Measurements from ENCODE around the gene ABCC4.

Gene ABCC4

DNA sequence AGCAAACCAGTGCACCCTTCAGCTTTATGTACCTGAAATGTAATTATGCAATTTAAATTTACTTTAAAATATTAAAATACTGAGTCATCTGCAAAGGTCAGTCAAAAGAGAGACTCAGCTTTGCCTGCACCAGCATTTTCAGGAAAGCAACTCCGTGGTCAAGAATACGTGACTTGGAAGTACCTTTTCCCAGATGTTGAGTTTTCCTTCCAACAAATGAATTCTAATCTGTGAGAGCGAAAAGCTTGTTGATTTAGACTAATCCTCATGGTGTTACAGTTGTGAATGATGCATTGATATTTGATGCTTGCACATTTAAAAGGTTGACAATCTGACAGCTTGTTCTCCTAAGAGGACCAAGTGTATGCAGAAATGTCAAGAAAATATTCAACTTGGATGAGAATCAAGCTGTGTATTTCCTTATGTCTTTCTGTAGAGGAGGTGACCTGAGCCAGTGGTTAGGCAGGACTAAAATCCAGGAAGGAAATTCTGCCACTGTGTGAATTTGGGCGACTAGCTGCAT, 270.4 kb downstream of the ABCC4 start:
- DNase-seq, result no peak

DNA sequence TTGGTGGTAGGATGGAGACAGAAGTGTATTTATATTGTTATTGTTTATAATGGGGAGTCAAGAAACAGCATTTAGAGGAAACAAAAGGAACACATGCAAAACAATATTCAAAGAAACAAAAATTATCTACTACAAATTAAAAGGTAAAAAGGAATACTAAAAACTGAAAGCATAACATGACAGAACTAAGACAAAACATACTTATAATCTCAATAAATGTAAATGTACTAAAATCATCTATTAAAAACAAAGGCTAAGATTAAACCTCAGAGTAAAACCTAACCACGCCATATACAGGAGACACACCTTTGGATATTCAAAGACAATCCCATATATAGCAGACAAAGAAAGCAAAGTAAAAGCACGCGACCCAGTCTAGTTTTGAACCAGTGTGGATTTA, 273.6 kb downstream of the ABCC4 start:
- no peak for DNase-seq

DNA sequence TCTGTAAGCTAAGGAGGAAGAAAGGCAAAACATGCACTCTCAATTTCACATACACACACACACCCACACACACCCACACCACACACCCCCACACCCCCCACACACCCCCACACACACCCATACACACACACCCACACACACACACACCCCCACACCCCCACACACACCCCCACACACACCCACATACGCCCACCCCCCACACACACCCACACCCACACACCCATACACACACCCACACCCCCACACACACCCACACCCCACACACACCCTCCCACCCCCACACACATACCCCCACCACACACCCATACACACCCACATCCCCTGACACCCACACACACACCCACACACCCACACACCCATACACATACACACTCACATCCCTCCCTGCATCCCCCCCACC, 276.1 kb downstream of the ABCC4 start:
- no peak for DNase-seq

DNA sequence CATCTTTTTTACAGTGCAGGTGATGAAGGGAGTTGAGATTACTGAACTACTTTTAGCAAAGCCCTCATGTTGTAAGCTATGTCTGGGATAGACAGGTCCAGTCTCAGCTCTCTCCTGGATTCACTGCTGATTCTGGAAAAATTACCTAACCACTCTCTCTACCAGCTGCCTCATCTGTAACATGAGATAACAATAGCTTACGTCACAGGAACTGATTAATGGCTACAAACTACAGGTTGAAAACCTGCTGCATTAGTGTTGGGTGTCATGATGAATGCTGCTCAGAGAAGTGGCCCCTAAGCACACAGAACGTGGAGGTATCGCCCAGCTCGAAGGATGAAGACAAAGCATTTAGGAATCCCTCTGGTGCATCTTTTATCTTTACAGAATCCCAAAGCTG, 277.8 kb downstream of the ABCC4 start:
- DNase-seq, result peak; percentile 3

DNA sequence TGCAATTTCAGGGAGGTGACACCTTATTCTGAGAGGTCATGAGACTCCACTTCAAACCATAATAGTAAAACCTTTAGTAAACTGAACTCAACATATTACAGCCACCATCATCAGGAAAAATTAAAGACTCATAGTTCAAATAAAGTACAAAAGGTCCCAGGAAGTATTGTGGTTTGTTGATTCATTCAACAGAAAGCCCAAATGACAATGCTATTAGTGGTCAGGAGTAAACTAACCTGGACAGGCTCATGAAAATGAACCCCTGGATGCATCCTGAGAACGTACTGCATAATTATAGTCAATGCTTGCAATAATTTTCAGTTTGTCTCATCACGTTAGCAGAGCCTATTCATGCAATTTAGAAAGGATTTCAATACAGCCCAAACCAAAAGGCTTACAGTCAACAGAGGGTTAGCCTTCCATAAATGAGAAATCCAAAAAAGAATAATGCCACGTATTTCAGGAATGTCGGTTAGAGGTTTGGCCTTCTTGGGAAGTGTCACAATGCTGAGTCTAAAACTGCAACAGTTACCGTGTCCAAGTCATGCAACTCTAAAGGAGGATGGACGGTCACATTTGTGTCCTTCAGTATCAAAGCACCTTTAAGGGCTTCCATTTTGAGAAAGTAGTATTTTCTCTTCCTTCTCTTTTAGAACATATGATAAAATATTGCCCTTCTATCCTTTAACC, 280.8 kb downstream of the ABCC4 start:
- no peak for DNase-seq

DNA sequence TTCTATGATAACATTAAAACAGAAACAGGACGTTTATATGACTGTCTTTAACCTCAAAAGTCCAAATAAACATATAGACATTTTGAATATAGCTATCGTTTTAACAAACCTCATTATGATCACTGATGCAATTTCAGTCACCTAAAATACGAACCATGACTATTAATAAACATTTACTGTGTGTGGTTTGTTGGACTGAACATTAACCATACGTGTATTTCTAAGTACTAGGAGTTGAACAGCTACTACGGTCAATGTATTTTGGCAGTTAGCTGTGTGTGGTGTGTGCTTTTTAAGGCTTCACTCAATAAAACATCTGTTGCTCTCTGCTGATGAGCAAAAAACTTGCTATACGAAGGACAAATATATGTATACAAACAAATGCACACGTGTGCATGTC, 281.4 kb downstream of the ABCC4 start:
- no peak for DNase-seq

DNA sequence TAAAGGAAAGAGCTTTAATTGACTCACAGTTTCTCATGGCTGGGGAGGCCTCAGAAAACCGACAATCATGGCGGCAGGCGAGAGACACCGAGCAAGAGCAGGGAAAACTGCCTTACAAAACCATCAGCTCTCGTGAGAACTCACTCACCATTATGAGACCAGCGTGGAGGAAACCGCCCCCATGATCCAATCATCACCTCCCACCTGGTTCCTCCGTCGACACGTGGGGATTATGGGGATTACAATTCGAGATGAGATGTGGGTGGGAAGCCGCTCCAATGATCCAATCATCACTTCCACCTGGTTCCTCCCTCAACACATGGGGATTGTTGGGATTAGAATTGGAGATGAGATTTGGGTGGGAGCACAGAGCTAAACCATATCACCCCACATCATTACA, 293.9 kb downstream of the ABCC4 start:
- no peak for DNase-seq

DNA sequence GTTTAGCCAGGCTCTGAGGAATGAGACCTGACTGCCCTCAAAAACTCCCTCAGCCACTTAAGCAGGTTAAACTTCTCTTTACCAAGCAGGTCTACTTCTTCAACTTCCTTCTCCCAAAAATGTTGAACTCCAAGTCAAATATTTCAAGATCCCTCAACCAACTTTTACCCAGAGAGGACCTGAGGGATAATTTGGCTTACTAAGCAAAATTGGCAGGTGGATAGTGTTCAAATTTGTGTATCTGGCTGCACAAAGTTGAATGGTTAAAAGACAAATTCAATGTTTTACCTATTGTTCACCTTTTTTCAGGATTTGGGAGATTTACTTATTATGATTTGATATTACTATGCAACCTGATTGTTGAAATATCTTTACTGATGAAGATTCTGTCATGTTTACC, 296.0 kb downstream of the ABCC4 start:
- DNase-seq, result no peak

DNA sequence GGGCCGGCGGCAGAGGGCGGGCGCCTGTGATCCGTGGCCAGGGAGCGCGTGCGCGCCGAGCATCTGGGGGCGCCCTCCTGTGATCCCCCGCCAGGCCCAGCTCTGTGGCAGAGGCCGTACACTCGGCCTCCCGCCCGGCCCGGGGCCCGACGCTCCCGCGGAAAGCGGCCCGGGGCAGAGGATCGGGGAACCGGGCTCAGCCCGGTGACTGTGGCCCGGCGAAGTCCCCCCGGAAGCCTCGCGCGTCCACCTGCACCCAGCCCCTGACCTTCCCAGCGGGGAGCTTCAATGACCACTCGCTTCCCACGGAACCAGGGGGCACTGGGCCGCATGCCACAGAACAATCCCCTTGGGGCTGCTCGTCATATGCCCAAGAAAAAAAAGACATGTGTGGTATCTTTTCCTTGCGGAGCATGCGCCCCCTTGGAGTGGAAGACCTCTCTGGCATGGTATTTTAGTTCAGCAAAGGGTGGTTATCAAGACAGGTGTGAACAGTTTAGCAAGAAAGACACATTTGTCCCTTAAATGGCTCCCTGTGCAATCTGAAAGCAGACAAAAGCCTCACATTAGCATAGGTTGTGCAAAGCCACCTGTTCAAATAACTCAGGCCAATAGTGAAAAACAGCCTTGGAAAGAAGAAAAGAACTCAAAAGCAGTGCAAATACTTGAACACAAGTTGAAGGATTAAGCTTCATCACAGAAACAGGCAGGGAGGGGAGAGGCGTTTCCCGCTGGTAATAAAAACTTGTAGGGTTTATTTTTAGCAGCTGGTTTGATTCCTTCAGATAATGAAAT, 298.0 kb downstream of the ABCC4 start:
- DNase-seq, result peak; percentile 40

DNA sequence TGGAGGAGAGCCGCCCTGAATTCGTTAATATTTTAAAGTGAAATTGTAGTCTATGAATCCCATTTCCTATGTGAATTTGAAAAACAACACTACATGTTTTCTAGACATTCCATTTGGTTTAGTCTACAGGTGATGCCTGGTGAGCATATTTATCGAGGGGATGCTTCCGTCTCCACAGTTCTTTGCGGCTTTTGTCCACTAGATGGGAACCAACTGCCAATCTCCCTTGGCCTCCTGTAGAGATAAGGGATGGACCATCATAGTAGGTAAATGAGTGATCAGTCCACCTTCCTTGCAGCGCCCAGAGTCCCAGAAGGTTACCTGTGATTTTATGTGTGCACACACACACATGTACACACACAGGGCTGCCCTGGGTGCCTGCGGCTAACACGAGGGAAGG, 299.1 kb downstream of the ABCC4 start:
- DNase-seq, result no peak

DNA sequence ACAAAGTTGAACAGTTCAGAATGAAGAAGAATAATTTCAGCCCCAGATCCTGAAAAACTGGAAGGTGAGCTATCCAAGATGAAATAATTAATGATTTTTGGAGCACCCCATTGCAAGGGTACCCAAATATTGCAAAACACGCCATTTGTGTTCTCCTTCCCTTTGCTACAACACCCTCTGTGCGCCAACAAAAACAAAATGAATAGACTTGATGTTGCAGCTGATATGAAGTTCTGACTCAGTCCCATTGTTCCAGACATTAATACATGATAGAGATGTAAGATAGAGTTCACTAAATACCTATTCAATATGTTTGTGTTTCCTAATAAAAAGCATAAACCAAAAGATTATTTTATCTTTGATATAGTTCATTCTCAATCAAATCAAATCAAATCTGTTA, 301.4 kb downstream of the ABCC4 start:
- DNase-seq, result no peak

DNA sequence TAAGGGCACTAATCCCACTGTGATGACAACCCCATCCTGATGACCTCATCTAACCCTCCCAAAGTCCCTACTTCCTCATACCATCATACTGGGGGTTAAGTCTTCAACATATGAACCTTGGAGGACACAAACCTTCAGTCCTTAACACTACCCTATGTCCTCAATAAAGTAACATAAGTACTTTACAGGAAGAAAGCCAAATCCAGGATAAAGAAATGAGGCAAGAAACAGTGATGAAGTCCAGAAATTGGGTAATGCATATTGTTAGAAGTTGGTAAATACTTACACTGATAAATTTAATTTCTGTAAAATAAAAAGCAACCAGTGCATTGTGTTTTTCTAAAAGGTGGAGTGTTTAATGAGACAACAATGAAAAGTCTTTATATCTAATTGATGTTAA, 304.1 kb downstream of the ABCC4 start:
- no peak for DNase-seq

DNA sequence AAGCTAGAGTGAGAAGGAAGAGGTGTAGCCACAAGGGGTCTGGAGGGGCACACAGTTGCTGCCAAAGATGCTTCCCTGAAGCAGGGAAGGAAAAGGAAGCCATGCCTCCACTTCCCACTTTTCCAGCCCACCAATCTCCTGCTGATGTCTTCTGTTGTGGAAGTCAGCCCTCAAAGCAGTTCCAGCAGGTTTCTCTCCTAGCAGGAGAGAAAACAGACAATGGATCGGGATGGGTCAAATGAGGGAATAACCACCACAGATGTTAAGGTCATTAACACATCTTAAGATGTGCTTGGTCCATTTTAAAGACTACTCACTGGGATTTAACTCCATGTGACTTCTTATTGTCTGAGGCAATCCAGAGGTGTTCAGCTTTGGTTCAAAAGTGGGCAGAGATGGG, 304.8 kb downstream of the ABCC4 start:
- no peak for DNase-seq

DNA sequence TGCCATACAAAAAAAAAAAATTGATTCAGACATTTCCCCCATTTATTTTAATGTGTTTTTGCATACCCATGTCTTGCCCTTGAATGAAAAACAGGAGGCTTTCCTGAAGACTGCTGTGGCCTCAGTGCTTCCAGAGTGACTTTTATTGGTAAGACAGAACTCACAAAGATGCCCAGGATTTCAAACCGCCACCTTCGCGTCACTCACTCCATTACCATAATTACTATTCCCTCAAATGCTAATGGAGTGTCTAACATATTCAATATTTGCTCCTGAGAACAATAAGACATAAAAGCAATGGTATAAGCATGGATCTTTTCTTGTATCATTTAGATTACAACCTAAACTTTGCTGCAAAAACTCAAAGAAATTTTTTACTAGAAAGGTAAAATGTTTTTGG, 306.7 kb downstream of the ABCC4 start:
- DNase-seq, result no peak

DNA sequence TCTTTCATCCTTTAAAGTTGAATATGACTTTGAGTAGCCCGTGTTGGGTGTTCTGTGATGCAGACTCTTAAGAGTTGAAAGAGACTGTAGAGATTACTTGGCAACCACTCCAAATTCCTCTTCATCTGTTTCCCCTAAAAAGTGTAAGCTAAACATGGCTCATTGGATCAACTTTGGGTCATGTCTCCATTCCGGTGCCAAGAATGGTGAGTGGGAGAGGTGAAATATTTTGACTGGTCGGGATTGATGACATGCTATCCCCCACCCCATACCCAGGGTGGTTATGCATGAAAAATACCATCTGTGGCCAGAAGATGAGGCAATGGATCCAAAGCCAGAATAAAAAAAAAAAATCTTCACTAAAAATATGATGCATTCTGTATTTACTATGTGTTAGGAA, 307.6 kb downstream of the ABCC4 start:
- no peak for DNase-seq

DNA sequence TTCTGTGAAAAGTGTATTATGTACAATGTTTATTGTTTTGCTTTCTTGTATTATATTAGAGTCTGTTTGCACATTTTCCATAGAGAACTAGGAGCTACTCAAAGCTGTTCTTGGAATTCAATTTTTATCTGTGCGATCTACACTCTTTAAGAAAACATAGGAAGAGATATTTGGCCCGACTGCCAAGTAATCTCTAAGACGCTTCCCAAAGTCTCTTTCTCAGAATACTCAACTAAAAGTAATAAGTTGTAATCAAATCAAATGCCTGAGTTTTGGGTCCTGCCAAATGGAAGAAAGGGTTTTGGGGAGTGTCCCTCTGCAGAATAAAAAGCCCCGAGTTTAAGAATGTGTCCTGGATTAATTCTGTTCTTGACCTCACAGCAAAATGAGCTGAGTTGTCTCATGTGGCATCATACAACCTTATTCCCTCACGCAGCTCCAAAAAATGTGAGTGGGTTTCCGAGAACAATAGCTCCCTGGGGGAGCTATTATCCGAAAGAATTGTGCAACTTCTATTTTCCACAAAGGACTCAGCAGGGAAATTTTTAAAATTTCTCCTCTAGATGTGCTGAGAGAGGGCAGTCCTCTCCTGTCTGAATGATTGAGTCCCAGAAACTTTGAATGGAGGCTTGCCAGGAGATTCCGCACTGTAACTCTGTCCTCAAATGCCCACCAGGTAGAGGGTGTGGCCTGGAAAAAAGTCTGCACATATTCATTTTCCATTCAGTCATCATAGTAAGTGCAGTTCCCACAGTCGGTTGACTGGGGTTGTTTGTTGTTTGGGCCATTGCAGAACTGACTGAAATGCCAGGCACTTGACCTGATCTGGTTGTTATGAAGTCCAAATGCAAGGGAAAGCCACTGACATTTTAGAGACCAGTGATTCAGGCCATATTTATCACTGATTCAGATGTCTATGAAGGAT, 309.0 kb downstream of the ABCC4 start:
- no peak for DNase-seq

DNA sequence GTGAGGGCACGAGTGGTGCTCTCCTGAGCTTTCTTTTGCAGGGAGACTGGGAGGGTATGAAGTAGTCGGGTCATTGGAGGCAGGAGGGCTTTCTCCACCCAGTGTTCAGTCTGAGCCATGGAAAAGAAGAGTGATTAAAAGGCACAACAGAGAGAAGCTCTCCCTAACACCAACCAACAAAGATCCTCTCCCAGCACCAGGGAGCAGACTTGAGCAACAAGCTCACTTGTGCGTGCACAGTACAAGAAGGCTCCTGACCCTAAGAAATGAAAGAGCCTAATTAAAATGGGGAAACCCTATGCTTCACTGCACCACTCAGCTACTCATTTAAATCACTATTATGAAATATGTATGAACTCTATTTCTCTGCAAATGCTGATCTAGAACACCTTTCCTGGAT, 312.6 kb downstream of the ABCC4 start:
- DNase-seq, result no peak

DNA sequence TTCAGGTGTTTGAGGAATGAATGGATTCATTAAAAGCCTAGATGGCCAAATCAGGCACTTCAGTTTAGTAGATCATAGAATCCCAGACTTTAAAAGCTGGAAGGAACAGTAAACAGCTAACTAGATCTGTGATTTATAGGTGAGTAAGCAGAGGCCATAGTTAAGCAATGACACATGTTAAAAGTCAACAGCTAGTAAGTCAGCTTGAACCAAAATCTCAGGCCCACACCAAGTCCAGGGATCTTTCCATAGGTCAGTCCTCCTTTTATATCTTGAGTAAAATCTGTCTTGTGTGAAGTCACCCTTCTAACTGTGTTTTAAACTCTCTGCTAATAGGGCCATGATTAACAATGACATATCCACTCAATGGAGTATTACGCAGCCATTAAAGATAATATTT, 313.4 kb downstream of the ABCC4 start:
- DNase-seq, result no peak

DNA sequence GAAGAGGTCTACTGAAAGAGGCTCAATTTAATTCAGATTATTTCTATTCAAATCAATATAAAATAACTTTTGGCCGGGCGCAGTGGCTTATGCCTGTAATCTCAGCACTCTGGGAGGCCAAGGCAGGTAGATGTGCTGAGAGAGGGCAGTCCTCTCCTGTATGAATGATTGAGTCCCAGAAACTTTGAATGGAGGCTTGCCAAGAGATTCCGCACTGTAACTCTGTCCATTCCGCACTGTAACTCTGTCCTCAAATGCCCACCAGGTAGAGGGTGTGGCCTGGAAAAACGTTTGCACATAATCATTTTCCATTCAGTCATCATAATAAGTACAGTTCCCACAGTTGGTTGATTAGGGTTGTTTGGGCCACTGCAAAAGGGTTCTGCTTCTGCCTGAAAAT, 314.2 kb downstream of the ABCC4 start:
- DNase-seq, result no peak

DNA sequence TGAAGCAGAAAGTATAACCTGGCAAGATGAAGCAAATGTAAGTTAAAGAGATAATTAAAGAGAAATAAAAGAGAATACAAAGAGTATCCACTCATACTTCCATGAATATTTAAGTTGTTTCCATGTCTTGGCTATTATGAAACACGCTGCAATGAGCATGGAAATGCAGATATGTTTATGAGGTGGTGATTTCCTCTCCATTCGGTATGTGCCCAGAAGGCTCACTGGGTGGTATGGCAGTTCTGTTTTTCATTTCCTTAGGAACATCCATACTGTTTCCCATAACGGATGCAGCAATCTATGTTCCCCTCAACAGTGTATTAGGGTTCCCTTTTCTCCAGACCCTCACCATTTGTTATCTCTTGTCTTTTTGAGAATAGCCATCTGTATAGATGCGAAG, 316.3 kb downstream of the ABCC4 start:
- no peak for DNase-seq

DNA sequence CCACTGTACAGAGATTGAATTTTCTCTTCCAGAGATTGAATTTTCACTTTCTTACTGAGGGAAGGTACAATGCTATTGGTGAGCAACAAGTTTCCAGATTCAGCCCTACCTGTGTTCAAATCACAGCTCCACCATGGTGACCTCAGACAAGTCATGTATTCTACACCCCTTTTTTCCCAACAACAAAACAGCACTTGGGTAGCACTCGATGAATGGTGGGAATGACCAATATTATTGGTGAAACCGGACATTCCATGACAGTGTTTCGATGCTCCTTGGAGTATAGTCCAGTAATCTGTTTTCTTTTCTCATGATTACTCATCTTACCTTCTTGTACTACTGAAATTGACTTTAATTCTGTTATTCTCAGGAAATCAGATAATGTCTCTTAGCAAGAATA, 322.7 kb downstream of the ABCC4 start:
- no peak for DNase-seq

DNA sequence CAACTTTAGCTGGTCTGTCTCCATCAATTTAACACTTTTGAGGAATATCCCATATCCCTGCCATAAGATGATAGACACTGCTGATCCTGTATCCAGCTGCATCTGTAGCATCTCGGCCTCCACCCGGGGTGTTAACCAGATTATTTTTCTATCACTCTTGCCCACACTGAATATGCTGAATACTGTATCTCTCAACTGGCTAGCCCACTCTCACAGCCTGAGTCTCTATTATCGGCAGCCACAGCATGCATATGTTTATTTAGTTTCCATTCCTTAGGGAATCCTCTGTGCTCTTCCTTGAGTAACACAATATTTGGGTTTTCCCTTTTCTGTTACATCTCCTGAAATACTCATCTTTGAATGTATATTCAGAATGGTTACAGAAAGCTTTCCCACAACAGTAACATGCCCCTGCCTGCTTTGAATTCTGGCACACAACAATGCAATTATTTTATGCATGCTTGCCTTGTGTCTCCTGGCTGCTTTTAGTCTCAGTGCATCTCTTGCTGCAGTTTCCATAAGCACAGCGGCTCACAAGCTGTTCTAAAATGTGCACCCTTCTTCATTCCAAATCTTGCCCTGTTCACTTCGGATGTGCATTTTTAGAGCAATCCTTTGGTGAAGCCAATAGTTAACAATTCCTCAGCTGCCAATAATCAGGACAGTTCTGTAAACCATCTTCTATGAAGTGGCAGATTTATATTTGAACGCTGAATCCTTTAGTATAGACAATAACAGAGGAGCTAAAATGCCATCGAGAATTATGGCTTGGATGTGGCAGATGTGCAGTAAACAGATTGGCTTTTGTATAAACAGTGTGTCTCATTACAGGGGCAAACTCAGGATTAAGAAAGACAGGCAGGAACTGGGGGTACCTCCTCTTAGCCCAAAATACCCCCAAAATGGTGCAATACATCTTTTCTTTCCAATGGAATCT, 327.0 kb downstream of the ABCC4 start:
- no peak for DNase-seq

Measured in NCI-H1105 (cell line).